Thyroid gland (tissue), 4 donors: ENCODE results near the gene HOXC11.

Source experiments
- POLR2A ChIP-seq, 2 donors: fragments of 450-650 bp; IDR thresholded peaks; one replicate each; pipeline ENCODE4 v1.6.1; 2017; ENCODE audit warnings: antibody characterized with exemption in 2 of 2, mild to moderate bottlenecking in 2 of 2, moderate library complexity in 1 of 2
- TF ChIP-seq, protein P1 (sequence below), 6 experiments: fragments of 200-600 bp in 3 of 6; fragments of 450-650 bp in 3 of 6; sonication (generic) in 3 of 6; IDR thresholded peaks; one replicate each; pipeline ENCODE4 v1.5.1; 2016 to 2019; ENCODE audit warnings: antibody characterized with exemption in 6 of 6, mild to moderate bottlenecking in 2 of 6, inconsistent platforms in 1 of 6, moderate library complexity in 1 of 6

DNA sequence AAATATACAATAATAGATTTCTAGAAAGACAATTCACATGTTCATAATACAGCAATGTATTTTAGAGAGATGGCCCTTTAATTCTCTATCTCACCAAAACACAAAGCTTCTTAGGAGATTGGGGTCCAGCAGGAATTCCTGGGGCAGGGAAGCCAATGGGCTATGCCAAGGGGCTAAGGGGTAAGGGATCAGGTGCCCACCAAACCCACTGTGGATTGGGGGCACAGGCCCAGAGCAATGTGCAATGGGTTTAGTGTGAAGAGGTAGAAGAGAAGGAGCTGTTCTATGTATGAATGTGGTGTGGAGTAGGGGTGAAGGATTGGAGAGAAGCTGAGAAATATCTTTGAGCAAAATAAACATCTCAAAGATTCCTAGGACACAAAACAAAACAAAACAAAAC, 31.7 kb upstream of the HOXC11 start:
- TF ChIP-seq, protein P1, sequence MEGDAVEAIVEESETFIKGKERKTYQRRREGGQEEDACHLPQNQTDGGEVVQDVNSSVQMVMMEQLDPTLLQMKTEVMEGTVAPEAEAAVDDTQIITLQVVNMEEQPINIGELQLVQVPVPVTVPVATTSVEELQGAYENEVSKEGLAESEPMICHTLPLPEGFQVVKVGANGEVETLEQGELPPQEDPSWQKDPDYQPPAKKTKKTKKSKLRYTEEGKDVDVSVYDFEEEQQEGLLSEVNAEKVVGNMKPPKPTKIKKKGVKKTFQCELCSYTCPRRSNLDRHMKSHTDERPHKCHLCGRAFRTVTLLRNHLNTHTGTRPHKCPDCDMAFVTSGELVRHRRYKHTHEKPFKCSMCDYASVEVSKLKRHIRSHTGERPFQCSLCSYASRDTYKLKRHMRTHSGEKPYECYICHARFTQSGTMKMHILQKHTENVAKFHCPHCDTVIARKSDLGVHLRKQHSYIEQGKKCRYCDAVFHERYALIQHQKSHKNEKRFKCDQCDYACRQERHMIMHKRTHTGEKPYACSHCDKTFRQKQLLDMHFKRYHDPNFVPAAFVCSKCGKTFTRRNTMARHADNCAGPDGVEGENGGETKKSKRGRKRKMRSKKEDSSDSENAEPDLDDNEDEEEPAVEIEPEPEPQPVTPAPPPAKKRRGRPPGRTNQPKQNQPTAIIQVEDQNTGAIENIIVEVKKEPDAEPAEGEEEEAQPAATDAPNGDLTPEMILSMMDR (IDR thresholded peaks at IDR 0.05): no peak
- no peak for TF ChIP-seq POLR2A (IDR thresholded peaks at IDR 0.05)
